ENCODE data around the gene LAMC1.

The LAMC1 gene

GRCh38 chr1:183021405-183022201 lies 1.6 kb upstream of the LAMC1 start:
- DNase-seq (ENCODE audit: low spot score), result no peak

GRCh38 chr1:183022202-183023145 lies 746 bp upstream of the LAMC1 start:
- DNase-seq (ENCODE audit: low spot score), result peak; percentile 79

DNA sequence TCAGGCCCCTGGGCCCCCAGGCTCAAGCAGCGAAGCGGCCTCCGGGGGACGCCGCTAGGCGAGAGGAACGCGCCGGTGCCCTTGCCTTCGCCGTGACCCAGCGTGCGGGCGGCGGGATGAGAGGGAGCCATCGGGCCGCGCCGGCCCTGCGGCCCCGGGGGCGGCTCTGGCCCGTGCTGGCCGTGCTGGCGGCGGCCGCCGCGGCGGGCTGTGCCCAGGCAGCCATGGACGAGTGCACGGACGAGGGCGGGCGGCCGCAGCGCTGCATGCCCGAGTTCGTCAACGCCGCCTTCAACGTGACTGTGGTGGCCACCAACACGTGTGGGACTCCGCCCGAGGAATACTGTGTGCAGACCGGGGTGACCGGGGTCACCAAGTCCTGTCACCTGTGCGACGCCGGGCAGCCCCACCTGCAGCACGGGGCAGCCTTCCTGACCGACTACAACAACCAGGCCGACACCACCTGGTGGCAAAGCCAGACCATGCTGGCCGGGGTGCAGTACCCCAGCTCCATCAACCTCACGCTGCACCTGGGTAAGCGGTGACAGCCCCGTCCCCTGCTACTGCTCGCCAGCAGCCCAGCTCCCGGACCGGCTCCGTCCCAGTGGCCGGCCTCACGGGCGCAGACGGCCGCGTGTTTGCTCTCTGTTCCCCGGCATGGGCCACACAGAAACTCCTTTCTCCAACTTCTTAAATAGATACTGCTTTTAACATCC lies 539 bp downstream of the LAMC1 start:
- no peak for DNase-seq (ENCODE audit: low spot score)

DNA sequence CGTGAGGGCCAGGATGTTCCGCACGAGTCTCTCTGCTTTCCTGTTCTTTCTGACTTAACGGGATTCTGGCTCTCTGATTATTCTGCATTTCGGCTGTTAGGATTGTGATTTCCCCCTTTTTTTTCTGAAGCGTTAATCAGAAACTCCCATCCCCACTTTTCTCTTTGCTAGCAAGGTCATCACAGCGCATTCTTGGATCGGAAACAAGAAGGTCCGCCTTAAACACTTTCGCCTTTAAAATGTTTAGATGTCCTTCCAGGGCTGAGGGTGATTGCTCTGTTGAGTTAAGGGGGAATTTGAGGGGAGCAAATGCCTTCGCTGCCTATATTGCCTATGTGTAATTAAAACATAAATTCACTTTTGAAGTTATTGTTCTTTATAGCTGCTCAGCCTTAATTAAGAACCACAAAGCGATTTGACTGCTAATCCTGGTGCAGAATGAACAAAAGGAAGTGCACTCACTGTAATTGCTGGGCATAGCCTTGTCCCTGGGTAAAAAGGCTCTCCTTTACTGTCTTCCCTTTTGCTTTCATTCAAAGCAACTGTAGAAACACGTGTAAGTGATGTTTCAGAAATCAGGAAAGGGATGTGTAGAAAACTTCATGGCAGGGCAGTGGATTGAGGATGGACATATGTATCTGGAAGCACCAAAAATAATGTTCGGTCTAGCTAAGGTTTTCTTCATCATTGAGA lies 1.2 kb downstream of the LAMC1 start:
- DNase-seq (ENCODE audit: low spot score), result no peak

- DNase-seq (ENCODE audit: low spot score), result no peak
Measured at GRCh38 chr1:183025010-183025337, 1.8 kb downstream of the LAMC1 start.

DNA sequence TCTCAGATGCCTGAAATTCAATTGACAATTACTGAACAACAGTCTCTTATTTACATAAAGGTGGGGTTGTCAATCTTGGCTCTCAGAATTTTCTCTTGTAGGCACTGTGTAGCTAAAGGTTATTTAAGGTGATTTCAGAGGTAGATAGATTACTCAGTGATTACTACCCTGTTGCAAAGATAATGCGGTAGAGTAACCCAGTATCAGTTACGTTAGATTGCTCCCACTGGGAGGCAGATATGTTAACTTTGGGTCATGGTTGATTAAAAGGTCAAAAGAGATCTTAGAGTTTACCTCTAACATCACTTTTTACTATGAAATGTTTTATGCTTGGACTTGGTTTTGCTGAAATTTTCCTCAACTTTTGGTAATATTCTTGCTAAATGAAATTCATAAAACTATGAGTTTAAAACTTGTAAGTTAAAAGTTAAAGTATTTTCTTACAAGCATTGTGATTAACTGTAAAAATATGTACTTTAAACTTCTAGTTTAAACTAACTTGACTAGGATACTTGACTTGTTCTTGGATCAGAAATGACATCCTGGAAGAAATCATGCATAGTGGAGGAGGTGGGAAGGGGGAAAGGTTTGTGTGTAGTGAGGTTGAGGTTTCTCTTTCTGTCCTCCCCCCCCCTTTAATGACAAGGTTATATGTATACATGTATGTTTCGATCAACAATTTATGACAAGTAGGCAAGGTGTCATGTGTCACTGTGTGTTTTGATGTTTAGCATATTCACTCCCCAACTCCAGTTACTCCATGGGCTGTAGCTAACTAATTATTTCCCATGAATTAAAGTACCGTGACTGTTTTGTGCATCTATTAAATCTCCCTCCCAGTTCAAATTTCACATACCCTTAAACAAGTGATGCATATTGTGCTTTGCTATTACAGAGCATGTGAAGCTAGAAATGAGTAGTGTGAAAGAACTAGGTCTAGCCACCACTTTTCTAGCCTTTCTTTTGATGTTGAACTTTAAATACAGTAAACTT lies 2.9 kb downstream of the LAMC1 start:
- no peak for DNase-seq (ENCODE audit: low spot score)

DNA sequence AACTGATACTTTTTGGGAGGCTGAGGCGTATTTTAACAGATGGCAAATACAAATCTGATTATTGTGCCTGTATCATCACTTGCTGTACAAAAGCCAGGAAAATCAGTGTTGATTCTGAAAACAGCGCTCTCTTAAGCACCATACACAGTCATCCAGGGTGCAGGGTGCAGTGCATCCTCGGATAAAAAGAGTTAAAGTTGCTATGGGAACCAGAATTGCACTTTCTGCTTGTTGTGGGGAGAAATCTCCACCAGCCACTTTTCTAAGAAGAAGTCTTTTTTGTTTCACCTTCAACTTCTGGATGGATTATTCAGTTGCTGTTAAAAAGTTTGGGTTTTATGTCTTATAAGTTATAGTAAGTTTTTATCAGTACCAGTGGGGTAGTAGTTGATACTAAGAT lies 3.8 kb downstream of the LAMC1 start:
- DNase-seq (ENCODE audit: low spot score), result no peak

GRCh38 chr1:183027791-183028190 lies 4.6 kb downstream of the LAMC1 start:
- no peak for DNase-seq (ENCODE audit: low spot score)

GRCh38 chr1:183029591-183030000 lies 6.4 kb downstream of the LAMC1 start:
- no peak for DNase-seq (ENCODE audit: low spot score)

DNA sequence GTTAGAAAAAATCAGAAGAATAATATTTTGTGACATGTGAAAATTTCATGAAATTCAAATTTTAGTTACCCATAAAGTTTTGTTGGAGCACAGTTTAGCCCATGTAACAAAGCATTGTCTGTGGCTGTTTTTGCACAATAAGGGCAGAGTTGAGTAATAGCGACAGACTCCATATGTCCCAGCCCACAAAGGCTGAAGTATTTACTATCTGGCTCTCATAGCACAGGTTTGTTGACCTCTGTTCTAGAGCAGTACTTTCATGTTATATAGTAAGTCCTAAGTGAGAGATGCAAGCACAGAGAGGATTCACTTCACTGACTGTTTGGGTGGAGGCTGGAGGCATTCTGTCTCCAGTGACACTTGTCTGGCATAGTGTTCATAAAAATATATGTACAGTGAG lies 6.8 kb downstream of the LAMC1 start:
- no peak for DNase-seq (ENCODE audit: low spot score)

- DNase-seq (ENCODE audit: low spot score), result no peak
Measured at GRCh38 chr1:183032122-183032921, 9.1 kb downstream of the LAMC1 start.

DNA sequence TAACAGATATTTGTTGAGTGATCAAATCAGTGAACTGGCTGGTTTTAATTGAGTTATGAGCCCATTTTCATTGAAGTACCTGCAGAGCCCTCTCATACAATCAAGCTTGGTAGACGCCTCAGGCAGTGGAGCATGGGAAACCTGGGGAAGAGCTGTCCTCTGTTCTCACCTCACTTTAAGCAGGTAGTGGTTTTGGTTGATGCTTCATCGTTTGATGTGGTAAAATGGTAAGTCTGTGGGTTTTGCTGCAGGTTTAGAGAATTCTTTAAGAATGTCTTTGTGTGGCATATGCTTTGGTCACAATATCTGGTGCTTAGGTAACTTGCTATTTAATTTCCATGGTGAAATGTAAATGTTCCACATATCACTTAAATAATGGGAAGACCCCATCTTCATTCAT lies 10.0 kb downstream of the LAMC1 start:
- DNase-seq (ENCODE audit: low spot score), result no peak

- no peak for DNase-seq (ENCODE audit: low spot score)
Measured at GRCh38 chr1:183034682-183035081, 11.5 kb downstream of the LAMC1 start.

- DNase-seq (ENCODE audit: low spot score), result no peak
Measured at GRCh38 chr1:183038333-183038866, 15.2 kb downstream of the LAMC1 start.

GRCh38 chr1:183038913-183039312 lies 15.7 kb downstream of the LAMC1 start:
- no peak for DNase-seq (ENCODE audit: low spot score)

- DNase-seq (ENCODE audit: low spot score), result no peak
Measured at GRCh38 chr1:183039330-183039729, 16.1 kb downstream of the LAMC1 start.

- no peak for DNase-seq (ENCODE audit: low spot score)
Measured at GRCh38 chr1:183039985-183040447, 16.8 kb downstream of the LAMC1 start.

DNA sequence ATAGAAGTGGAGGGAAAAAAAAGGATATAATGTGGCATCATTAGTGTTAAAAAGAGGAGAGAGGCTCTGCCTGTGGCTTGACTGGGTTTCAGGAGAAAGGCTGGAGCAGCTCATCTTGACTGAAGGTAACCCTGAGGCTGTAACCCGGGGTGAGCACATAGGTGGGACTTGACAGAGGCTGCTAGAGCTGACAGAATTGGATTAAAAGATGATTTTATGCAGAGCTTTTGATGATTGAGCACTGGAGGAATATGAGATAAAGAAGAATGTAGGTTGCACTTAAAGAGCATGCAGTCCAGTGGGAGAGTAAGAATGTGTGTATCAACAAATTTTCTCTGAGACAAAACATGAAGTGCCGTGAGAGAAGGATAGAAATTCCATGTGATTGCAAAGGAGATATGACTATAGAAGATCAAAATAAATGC lies 17.3 kb downstream of the LAMC1 start:
- no peak for DNase-seq (ENCODE audit: low spot score)

DNA sequence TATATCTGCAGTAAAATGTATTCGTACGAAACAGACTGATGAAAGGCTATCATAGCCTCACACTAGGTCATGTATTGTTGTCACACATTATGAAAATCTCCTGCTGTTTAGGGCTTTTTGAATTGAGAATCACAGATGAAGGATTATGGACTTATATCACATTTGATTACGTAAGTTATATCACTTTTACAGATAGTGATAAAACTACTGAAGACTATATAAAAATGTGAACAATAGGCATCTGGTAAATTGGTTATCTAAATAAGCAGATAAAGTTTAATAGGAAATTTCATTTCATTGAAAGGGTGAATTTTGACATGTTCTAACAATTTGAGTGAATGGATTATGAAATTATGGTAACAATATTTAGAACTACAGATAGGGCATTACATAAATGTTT lies 20.0 kb downstream of the LAMC1 start:
- DNase-seq (ENCODE audit: low spot score), result no peak
